Liver (tissue), 9 donors: ENCODE data around the gene AFAP1. TPM values are rescaled to one million over a fixed set of nuclear protein-coding genes. Genes with fewer than 3 reads are reported as not detected.

Source experiments
- DNase-seq: peaks from one replicate; pipeline ENCODE4 v3.0.0-alpha.2; 2017; ENCODE audit warnings: low spot score
- H3K27ac ChIP-seq, 2 donors: one replicate each; pipeline ENCODE4 v1.7.0; 2013; ENCODE audit warnings: inconsistent platforms in 2 of 2, low read length in 2 of 2, control low read depth in 1 of 2, low read depth in 1 of 2, mild to moderate bottlenecking in 1 of 2
- H3K27me3 ChIP-seq, 4 donors: one replicate each; pipeline versions ENCODE4 v1.6.1 to v1.7.0; 2013; ENCODE audit warnings: low read length in 3 of 4, inconsistent platforms in 1 of 4, mild to moderate bottlenecking in 1 of 4, moderate library complexity in 1 of 4; ENCODE audit not compliant: control insufficient read depth in 4 of 4, insufficient read depth in 4 of 4
- H3K36me3 ChIP-seq, 4 donors: one replicate each; pipeline versions ENCODE4 v1.6.1 to v1.7.0; 2013; ENCODE audit warnings: low read length in 3 of 4, mild to moderate bottlenecking in 3 of 4, low read depth in 1 of 4, moderate library complexity in 1 of 4; ENCODE audit not compliant: control insufficient read depth in 4 of 4, insufficient read depth in 3 of 4
- H3K4me1 ChIP-seq, 4 donors: one replicate each; pipeline versions ENCODE4 v1.6.1 to v1.7.0; 2013; ENCODE audit warnings: low read length in 3 of 4, mild to moderate bottlenecking in 3 of 4, moderate library complexity in 1 of 4; ENCODE audit not compliant: control insufficient read depth in 4 of 4, insufficient read depth in 4 of 4
- H3K4me3 ChIP-seq, 3 donors: one replicate each; pipeline versions ENCODE4 v1.6.1 to v1.7.0; 2013; ENCODE audit warnings: low read length in 3 of 3, control low read depth in 1 of 3, low read depth in 1 of 3, mild to moderate bottlenecking in 1 of 3
- H3K9ac ChIP-seq, 2 donors: one replicate each; pipeline ENCODE4 v1.7.0; 2013; ENCODE audit warnings: low read length in 2 of 2, mild to moderate bottlenecking in 2 of 2, moderate library complexity in 2 of 2, control low read depth in 1 of 2, low read depth in 1 of 2
- H3K9me3 ChIP-seq, 4 donors: one replicate each; pipeline versions ENCODE4 v1.6.1 to v1.7.0; 2013; ENCODE audit warnings: low read length in 3 of 4; ENCODE audit not compliant: control insufficient read depth in 4 of 4
- ATF3 ChIP-seq: IDR thresholded peaks from 2 replicates; pipeline ENCODE4 v1.6.1; 2016; ENCODE audit warnings: antibody characterized with exemption
- EGR1 ChIP-seq, 2 donors: IDR thresholded peaks; 2 replicates each; pipeline ENCODE4 v1.6.1; 2016 to 2018; ENCODE audit warnings: antibody characterized with exemption in 2 of 2, low read depth in 2 of 2
- FOXA1 ChIP-seq: IDR thresholded peaks from 2 replicates; pipeline ENCODE4 v1.6.1; 2016; ENCODE audit warnings: antibody characterized with exemption
- FOXA2 ChIP-seq: IDR thresholded peaks from 2 replicates; pipeline ENCODE4 v1.6.1; 2016; ENCODE audit warnings: antibody characterized with exemption
- HNF4A ChIP-seq, 2 donors: conservative IDR thresholded peaks; 2 replicates each; pipeline ENCODE4 v1.6.1; 2016; ENCODE audit warnings: antibody characterized with exemption in 2 of 2, mild to moderate bottlenecking in 2 of 2
- JUND ChIP-seq, 2 donors: IDR thresholded peaks; 2 replicates each; pipeline ENCODE4 v1.6.1; 2016; ENCODE audit warnings: antibody characterized with exemption in 2 of 2
- NR2F2 ChIP-seq: IDR thresholded peaks from 2 replicates; pipeline ENCODE4 v1.6.1; 2016; ENCODE audit warnings: antibody characterized with exemption
- RAD21 ChIP-seq, 2 donors: IDR thresholded peaks; 2 replicates each; pipeline ENCODE4 v1.6.1; 2016; ENCODE audit warnings: antibody characterized with exemption in 2 of 2, mild to moderate bottlenecking in 2 of 2
- RXRA ChIP-seq, 2 donors: IDR thresholded peaks; 2 replicates each; pipeline ENCODE4 v1.6.1; 2017 to 2018; ENCODE audit warnings: antibody characterized with exemption in 2 of 2, mild to moderate bottlenecking in 1 of 2
- SP1 ChIP-seq: IDR thresholded peaks from 2 replicates; pipeline ENCODE4 v1.6.1; 2018; ENCODE audit warnings: antibody characterized with exemption, mild to moderate bottlenecking
- TAF1 ChIP-seq: conservative IDR thresholded peaks from 2 replicates; pipeline ENCODE4 v1.6.1; 2016; ENCODE audit warnings: antibody characterized with exemption, mild to moderate bottlenecking
- YY1 ChIP-seq: IDR thresholded peaks from 2 replicates; pipeline ENCODE4 v1.6.1; 2016; ENCODE audit warnings: antibody characterized with exemption, mild to moderate bottlenecking
- ZBTB33 ChIP-seq: IDR thresholded peaks from 2 replicates; pipeline ENCODE4 v1.6.1; 2016; ENCODE audit warnings: antibody characterized with exemption
- WGBS: extraction: QIAGEN DNeasy Blood & Tissue Kit; methylation state at CpG from one replicate; pipeline ENCODE4 v1.1.7; 2013; 5-methylcytosine and 5-hydroxymethylcytosine counted together
- polyA plus RNA-seq, 2 donors: library from polyadenylated mRNA; stranded (reverse) in 1 of 2; unstranded in 1 of 2; fragments of 200-250 nt in 1 of 2; fragments of >200 nt in 1 of 2; fragmentation: Nextera tagmentation in 1 of 2; extraction: Ambion mirVana in 1 of 2; gene quantifications; one replicate each; pipeline versions ENCODE4 v1.2.1 to v1.2.3, GENCODE V29; 2013 to 2015
- total RNA-seq, 2 donors: library from RNA; depleted of rRNA; stranded (reverse); fragments of >200 nt; gene quantifications; one replicate each; pipeline ENCODE4 v1.2.3, GENCODE V29; 2014
- TF ChIP-seq, protein P1 (sequence below): fragments of 150-350 bp; IDR thresholded peaks from 2 replicates; pipeline ENCODE4 v1.5.1; 2017; ENCODE audit warnings: improper control_type of control experiment, low read depth, low read length; ENCODE audit not compliant: missing input control
- donor health status: healthy.
- donor health status: healthy.
- donor health status: healthy.
- donor health status: healthy.
- donor health status: healthy.

Gene AFAP1
- total and polyA plus RNA-seq, 4 donors: 0.40 to 3.2 (median 1.6) TPM

GRCh38 chr4:7971159-7971631 lies 31.5 kb upstream of the AFAP1 start:
- Histone ChIP-seq H3K27me3 (no peaks in the 10 kb centered on the region), H3K9ac (no peak overlapping the region), H3K36me3 (no peaks in the 10 kb centered on the region), H3K9me3 (no peaks in the 10 kb centered on the region), H3K4me1 (peaks cover 0 to 5% (median 1%) of the 10 kb centered on the region in 4 donors), H3K4me3 (no peak overlapping the region), H3K27ac (peak overlapping the region in 1 of 2 donors; percentile 52)
- TF ChIP-seq RAD21 (IDR thresholded peaks at IDR 0.05) (no peak), ATF3 (no peak), EGR1 (IDR thresholded peaks at IDR 0.05; ENCODE audit: low read depth in 2 of 2) (no peak), SP1 (no peak), YY1 (no peak), FOXA1 (no peak), HNF4A (conservative IDR thresholded peaks at IDR 0.05) (no peak)
- DNase-seq: no peak
- WGBS: 66% methylated on average over 2 of the region's 2 CpGs

- WGBS: 68% methylated on average over 13 of the region's 13 CpGs
- no peaks in the 10 kb centered on the region for H3K36me3 ChIP-seq
- peak overlapping the region; percentile 52 to 83 for H3K27ac ChIP-seq
- no peak for TF ChIP-seq NR2F2
- TF ChIP-seq, protein P1, sequence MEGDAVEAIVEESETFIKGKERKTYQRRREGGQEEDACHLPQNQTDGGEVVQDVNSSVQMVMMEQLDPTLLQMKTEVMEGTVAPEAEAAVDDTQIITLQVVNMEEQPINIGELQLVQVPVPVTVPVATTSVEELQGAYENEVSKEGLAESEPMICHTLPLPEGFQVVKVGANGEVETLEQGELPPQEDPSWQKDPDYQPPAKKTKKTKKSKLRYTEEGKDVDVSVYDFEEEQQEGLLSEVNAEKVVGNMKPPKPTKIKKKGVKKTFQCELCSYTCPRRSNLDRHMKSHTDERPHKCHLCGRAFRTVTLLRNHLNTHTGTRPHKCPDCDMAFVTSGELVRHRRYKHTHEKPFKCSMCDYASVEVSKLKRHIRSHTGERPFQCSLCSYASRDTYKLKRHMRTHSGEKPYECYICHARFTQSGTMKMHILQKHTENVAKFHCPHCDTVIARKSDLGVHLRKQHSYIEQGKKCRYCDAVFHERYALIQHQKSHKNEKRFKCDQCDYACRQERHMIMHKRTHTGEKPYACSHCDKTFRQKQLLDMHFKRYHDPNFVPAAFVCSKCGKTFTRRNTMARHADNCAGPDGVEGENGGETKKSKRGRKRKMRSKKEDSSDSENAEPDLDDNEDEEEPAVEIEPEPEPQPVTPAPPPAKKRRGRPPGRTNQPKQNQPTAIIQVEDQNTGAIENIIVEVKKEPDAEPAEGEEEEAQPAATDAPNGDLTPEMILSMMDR: no peak
- TF ChIP-seq RXRA (IDR thresholded peaks at IDR 0.05): no peak
- TF ChIP-seq JUND (IDR thresholded peaks at IDR 0.05): no peak
- TF ChIP-seq RAD21 (IDR thresholded peaks at IDR 0.05): no peak
- TF ChIP-seq TAF1: no peak
- no peak for TF ChIP-seq ZBTB33
- TF ChIP-seq ATF3: no peak
- TF ChIP-seq FOXA2: no peak
- H3K4me1 ChIP-seq: peaks cover 0 to 5% (median 1%) of the 10 kb centered on the region in 4 donors
- no peak overlapping the region for H3K4me3 ChIP-seq
- no peak overlapping the region for H3K9ac ChIP-seq
- no peaks in the 10 kb centered on the region for H3K9me3 ChIP-seq
- no peaks in the 10 kb centered on the region for H3K27me3 ChIP-seq
- DNase-seq: no peak
Measured at GRCh38 chr4:7970361-7970946, 30.8 kb upstream of the AFAP1 start.
